A673 (cell line): ENCODE data around the gene ESF1. TPM values are rescaled to one million over a fixed set of nuclear protein-coding genes. Genes with fewer than 3 reads are reported as not detected.

ENCODE experiments used
- BruUV-seq: library from RNA; stranded (reverse); fragments of 400-500 nt; replicated peaks from 2 replicates; lab custom pipeline; 2021; lab: Mats Ljungman, UMichigan
- CTCF ChIA-PET: fragments of 300-600 bp; sonication (Branson Sonifier 250); formaldehyde crosslinking; loops from one replicate; lab custom pipeline; 2022; ENCODE audit warnings: antibody characterized with exemption; lab: Charles Lee
- POLR2A ChIA-PET: fragments of 300-600 bp; sonication (Branson Sonifier 250); formaldehyde crosslinking; loops from one replicate; lab custom pipeline; 2022; ENCODE audit warnings: antibody characterized with exemption; ENCODE audit not compliant: low non-redundant PET; lab: Charles Lee
- DNase-seq: peaks from one replicate; pipeline ENCODE4 v3.0.0-alpha.2; 2015; ENCODE audit warnings: low spot score
- H3K27ac ChIP-seq: fragments of 200-600 bp; sonication (generic); 2 replicates; pipeline ENCODE4 v1.5.1; 2016; ENCODE audit warnings: mixed run types, low read depth, mild to moderate bottlenecking, mixed read lengths, antibody characterized with exemption, low read length; ENCODE audit not compliant: poor library complexity, severe bottlenecking
- H3K27me3 ChIP-seq: fragments of 200-600 bp; sonication (generic); replicated peaks from 2 replicates; pipeline ENCODE4 v1.6.1; 2017; ENCODE audit warnings: mixed run types, low read depth, mild to moderate bottlenecking, mixed read lengths, antibody characterized with exemption, low read length; ENCODE audit not compliant: insufficient read depth, poor library complexity
- H3K36me3 ChIP-seq: fragments of 200-600 bp; sonication (generic); 2 replicates; pipeline ENCODE4 v1.6.1; 2016; ENCODE audit warnings: mixed run types, mild to moderate bottlenecking, mixed read lengths, antibody characterized with exemption, low read length; ENCODE audit not compliant: insufficient read depth, poor library complexity, severe bottlenecking
- H3K4me1 ChIP-seq: fragments of 200-600 bp; sonication (generic); 2 replicates; pipeline ENCODE4 v1.6.1; 2017; ENCODE audit warnings: mixed run types, mild to moderate bottlenecking, mixed read lengths, antibody characterized with exemption, low read length; ENCODE audit not compliant: insufficient read depth, poor library complexity, severe bottlenecking
- H3K4me3 ChIP-seq: fragments of 200-600 bp; sonication (generic); 2 replicates; pipeline ENCODE4 v1.5.1; 2016; ENCODE audit warnings: low read depth, mixed run types, mild to moderate bottlenecking, mixed read lengths, low read length; ENCODE audit not compliant: poor library complexity, severe bottlenecking
- H3K9me3 ChIP-seq: fragments of 200-600 bp; sonication (generic); 2 replicates; pipeline ENCODE4 v1.6.1; 2016; ENCODE audit warnings: mixed run types, low read depth, mild to moderate bottlenecking, mixed read lengths, antibody characterized with exemption, low read length; ENCODE audit not compliant: poor library complexity, severe bottlenecking
- CTCF ChIP-seq: fragments of 300-800, 200-600 bp; sonication (generic); conservative IDR thresholded peaks from 2 replicates; pipeline ENCODE4 v1.5.1; 2017; ENCODE audit warnings: low read depth, mild to moderate bottlenecking, antibody characterized with exemption, low read length, moderate library complexity, mixed read lengths
- EZH2 ChIP-seq: fragments of 200-600 bp; sonication (generic); IDR thresholded peaks from 2 replicates; pipeline ENCODE4 v1.6.1; 2017; ENCODE audit warnings: borderline replicate concordance, low read depth, mild to moderate bottlenecking, mixed read lengths, antibody characterized with exemption, low read length; ENCODE audit not compliant: poor library complexity, severe bottlenecking
- intact Hi-C: fragments of 100-400 bp; cut with micrococcal nuclease; formaldehyde crosslinking; loops from one replicate; pipeline ENCODE4 v1.10.0; 2022; ENCODE audit not compliant: unreplicated experiment
- total RNA-seq: library from RNA; stranded (reverse); gene quantifications from 2 replicates; pipeline ENCODE4 v1.2.3, GENCODE V29; 2021

Gene ESF1
- total RNA-seq, 1 experiment from 2014 or later = 34.7 TPM

DNA sequence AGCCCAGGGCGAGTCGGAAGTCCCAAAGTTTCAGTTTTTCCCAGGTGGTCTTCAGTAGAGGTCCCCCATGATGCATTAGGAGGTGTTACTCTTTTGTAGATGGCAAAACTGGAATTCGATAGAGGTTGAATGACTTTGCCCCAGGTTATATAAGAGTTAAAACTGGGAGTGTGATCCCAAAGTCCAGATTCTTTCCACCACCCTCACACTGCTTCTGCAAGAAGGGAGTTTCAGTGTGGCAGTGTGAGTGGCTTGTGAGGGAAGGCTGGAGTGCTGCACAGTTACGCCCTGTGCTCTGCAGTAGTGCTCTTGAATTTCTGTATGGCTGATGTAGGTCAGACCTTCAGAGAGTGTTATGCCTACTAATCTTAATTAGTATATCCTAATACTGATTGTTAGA, 30.0 kb upstream of the ESF1 start:
- BruUV-seq = no TSS peak
- Histone ChIP-seq H3K9me3 (no peaks in the 10 kb centered on the region), H3K4me3 (no peak overlapping the region), H3K27me3 (no peaks in the 10 kb centered on the region), H3K36me3 (peaks cover 76% of the 10 kb centered on the region), H3K27ac (no peak overlapping the region), H3K4me1 (no peaks in the 10 kb centered on the region)
- CTCF ChIA-PET = no interaction called here
- TF ChIP-seq EZH2 (no peak), CTCF (no peak)
- POLR2A ChIA-PET = no interaction called here
- no peak for DNase-seq
- intact Hi-C loops = no loop called here

GRCh38 chr20:13813910-13814309, 29.2 kb upstream of the ESF1 start:
- H3K27ac ChIP-seq = no peak overlapping the region
- no peaks in the 10 kb centered on the region for H3K27me3 ChIP-seq
- no TSS peak for BruUV-seq
- peaks cover 83% of the 10 kb centered on the region for H3K36me3 ChIP-seq
- H3K4me3 ChIP-seq = no peak overlapping the region
- TF ChIP-seq CTCF (no peak), EZH2 (no peak)
- intact Hi-C loops = no loop called here
- no peaks in the 10 kb centered on the region for H3K4me1 ChIP-seq
- CTCF ChIA-PET = no interaction called here
- H3K9me3 ChIP-seq = no peaks in the 10 kb centered on the region
- POLR2A ChIA-PET = no interaction called here
- DNase-seq = no peak

GRCh38 chr20:13810446-13810845, 25.7 kb upstream of the ESF1 start:
- Histone ChIP-seq H3K4me1 (no peaks in the 10 kb centered on the region), H3K27ac (no peak overlapping the region), H3K9me3 (no peaks in the 10 kb centered on the region), H3K4me3 (no peak overlapping the region), H3K36me3 (peaks cover 75% of the 10 kb centered on the region), H3K27me3 (no peaks in the 10 kb centered on the region)
- CTCF ChIA-PET = no interaction called here
- BruUV-seq = no TSS peak
- POLR2A ChIA-PET = no interaction called here
- intact Hi-C loops = no loop called here
- DNase-seq = no peak
- no peak for TF ChIP-seq EZH2
- TF ChIP-seq CTCF = no peak
